HG02938 (cell line): Measurements from ENCODE around the gene ABCA6.
"Not testable (repeated sequence)": the region's sequence is repeated elsewhere in the genome, so short reads cannot be mapped to it uniquely, and the experiment has no call there.

Experiments
- ATAC-seq: cut with Tn5 transposase; IDR thresholded peaks from one replicate; pipeline ENCODE4 v1.9.1; 2021; ENCODE audit warnings: mild to moderate bottlenecking, moderate library complexity; ENCODE audit not compliant: unreplicated experiment

ABCA6 gene

DNA sequence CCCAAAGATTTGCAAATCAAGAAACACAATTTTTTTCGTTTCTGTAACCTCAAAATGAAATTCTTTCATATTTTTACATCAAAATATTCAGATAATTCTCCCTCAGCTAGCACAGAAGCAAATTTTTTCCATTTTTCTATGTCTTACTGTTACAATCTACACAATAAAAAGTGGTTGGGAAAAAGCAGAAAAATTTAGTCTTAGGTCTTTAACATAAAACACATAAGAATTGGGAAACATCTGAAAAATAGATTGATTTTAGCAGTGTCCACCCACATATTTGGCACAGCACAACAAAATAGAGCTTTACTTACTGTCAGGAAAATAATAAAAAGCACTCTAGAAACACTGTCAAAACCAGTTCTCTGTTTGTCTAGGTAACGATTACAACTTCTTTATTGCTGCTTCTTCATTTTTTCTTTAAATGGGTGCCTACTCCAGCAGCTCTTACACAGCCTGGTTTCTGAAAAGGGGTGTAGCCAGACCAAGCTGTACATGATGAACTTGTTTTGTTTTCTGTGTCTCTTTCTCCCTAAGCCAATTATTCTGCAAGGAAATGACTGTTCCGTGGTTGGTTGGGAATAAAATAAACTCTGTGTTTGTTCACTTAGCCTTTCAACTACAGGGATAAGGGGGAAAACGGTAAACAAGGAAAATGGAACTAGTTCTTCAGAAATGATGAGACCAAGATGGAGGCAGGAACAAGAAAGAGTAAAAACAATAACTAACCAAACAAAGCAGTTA lies at the start of gene ABCA6:
ABCA6 (minus strand) TSS at position 465 of the 744 bp plus-strand sequence. CDS start 1,192 bp downstream, outside the sequence.
- no peak for ATAC-seq

- ATAC-seq: no peak
These were observed 47.1 kb upstream of the ABCA6 start for GRCh38 chr17:69188796-69189195.

- no peak for ATAC-seq
These were observed 46.4 kb upstream of the ABCA6 start for GRCh38 chr17:69188064-69188463.

- ATAC-seq: no peak
These were observed 45.6 kb upstream of the ABCA6 start for GRCh38 chr17:69187294-69187693.

DNA sequence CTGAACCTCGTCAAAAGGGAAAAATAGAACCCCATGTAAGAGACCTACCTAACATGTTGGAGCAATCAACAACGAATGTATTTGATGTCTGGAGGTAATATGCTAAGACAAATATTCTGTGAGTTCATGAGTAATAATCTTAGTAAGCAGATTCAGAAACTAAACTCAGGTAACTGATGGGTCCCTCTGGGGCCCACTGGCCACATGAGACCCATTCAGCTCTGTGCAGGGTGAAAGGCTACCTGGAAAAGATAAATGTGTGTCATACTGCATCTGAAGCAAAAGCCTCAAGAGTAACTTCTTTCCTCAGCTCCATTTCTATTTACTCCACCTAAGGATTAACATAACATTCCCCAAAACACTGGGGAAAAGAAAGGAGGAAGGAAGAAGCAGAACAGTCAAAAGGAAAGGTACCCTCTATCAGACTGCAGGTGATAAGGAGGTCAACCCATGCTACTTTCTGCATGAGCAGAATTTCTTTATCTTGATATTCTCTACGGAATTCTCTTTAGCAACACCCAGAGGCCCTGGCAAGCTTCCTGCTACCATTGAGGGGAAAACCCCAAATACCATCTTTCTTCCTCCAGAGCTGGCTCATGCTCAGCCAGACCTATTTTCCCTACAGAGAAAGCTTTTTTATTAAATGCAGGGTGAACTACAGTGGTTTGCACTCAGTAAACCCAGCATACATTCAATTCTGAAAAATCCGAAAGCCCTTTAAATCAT lies 37.7 kb upstream of the ABCA6 start:
- no peak for ATAC-seq

- no peak for ATAC-seq
These were observed 34.7 kb upstream of the ABCA6 start for GRCh38 chr17:69176457-69176795.

DNA sequence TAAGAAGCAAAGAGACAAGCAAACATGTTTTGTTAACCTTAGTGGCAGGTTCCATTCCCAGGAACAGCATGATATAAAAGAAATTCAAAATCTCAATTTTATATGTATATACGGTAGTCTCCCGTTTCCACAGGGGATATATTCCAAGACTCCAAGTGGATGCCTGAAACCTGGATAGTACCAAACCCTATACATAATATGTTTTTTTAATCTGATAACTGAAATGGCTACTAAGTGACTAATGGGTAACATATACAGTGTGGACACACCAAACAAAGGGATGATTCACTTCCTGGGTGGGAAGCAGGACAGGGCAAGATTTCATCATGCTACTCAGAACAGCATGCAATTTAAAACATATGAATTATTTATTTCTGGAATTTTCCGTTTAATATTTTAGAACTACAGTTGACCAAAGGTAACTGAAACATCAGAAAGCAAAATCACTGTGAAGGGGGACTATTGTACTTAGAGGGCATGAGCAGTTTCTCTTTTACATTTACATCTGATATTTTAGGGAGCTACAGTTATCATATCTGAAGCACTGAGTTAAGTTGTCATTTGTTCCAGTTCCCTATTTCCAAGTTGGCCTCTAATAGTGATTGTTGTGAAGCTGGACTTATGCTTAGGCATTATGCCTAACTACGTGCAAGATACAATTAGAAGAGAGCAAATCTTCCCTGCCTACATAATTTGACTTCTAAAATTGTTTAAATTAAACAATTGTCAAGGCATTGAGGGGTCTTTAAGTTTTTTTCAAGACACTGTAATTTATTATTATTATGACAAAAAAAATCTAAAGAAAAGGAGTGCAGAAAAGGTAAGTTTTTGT lies 34.1 kb upstream of the ABCA6 start:
- no peak for ATAC-seq

DNA sequence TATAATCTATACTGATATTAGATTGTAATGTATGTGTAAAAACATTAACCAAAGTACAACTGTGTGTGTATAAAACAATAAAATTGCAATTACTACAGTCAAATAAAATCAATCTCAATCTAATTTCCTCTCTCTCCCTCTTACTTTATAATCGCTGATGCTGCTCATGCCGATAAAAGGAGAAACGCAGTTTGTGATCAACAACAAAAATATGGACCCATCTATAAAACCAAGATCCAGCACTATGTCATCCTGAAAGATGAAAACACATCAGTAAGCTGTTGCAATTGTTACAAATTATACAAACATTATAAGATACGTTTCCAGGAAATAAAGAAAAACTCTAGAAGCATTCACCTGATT lies 33.5 kb upstream of the ABCA6 start:
- ATAC-seq: no peak

- ATAC-seq: no peak
These were observed 31.4 kb upstream of the ABCA6 start for GRCh38 chr17:69173118-69173517.

DNA sequence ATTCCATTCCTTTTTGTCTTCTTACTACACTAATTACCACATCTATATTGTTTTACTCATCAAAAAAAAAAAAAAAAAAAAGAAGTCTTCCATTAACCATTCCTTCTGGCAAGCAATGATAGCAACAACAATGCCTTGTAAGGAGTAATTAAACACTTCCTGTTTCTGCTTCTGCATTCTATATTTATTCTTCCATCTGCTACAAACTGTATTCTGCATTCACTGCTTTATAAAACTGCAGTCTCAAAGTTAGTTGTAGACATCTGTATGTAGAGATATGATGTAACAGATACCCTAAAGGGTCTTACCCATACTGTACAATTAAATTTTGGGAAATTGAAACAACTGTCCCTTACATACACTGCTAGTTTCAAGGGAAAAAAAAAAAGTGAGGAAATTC lies 28.7 kb upstream of the ABCA6 start:
- ATAC-seq: no peak

DNA sequence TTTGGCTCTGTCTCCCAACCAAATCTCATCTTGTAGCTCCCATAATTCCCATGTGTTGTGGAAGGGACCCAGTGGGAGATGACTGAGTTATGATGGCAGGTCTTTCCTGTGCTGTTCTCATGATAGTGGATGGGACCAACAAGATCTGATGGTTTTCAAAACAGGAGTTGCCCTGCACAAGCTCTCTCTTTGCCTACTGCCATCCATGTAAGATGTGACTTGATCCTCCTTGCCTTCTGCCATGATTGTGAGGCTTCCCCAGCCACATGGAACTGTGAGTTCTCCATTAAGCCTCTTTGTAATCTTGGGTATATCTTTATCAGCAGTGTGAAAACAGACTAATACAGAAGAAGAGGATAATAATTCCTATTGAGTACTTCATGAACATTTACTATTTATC lies 26.9 kb upstream of the ABCA6 start:
- ATAC-seq: not testable (repeated sequence)

GRCh38 chr17:69166957-69167356 lies 25.3 kb upstream of the ABCA6 start:
- no peak for ATAC-seq

DNA sequence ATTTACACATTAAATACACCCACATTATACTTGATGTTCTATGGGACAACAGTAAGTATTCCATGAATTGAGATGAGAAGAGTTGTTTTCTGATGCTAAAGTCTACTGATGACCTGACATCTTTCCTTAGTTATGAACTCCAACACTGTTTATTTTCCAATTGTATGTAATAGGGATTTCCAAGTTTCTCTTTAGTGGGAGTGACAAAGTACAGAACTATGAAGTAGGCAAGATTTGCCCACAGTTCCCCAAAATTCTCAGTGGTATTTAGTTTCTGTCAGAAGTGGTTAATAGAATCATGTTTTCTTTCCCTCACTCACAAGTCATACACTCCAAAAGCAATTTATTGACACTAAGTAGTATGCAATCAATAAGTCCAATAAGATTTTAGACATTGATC lies 22.5 kb upstream of the ABCA6 start:
- no peak for ATAC-seq

DNA sequence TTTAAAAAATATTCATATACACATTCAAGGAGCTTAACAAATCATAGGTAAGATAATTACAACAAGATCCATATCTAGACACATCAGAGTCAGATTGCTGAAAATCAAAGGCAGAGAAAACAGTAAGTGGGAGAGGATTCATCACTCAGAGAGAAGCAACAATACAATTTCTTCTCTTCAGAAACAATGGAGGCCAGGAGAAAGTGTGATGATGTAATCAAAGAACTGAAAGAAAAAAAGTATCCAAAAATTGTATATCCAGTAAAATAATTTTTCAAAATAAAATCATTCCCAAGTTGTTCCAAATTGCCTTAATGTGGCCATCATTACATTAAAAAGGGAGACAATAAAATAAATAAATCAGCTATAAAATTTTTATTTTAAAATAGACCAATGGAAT lies 17.7 kb upstream of the ABCA6 start:
- ATAC-seq: no peak

DNA sequence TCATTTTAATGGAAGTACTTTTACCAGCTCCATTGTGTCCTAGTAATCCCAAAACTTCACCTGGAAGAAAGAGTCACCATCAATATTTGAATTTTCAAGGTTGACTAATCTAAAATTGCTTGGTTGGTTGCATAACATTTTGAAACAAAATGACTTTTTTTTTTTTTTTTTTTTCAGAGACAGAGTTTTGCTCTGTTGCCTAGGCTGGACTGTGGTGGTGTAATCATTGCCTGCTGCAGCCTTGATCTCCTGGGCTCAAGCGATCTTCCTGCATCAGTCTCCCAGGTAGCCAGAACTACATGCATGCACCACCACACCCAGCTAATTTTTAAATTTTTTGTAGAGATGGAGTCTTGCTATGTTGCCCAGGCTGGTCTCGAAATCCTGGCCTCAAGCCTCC lies 12.6 kb upstream of the ABCA6 start:
- no peak for ATAC-seq

DNA sequence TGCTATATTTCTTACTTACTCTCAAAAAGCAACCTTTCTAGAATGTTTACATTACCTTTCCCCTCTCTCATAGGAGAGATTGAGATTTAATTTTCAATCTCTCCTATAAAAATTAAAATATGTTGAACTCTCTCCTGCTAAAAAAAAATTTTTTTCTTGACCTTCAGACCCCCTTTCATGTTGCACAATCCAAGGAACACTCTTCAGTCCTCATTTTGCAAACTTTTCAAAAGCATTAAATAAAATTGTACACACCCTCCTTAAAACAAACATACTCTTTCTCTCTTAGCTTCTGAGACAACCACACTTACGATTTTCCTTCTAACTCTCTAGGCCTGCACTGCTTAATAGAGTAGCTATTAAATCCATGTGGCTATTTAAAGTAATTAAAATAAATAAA lies 8.6 kb upstream of the ABCA6 start:
- no peak for ATAC-seq

GRCh38 chr17:69147460-69147859 lies 5.8 kb upstream of the ABCA6 start:
- no peak for ATAC-seq

- no peak for ATAC-seq
These were observed 2.9 kb upstream of the ABCA6 start for GRCh38 chr17:69144331-69145255.

DNA sequence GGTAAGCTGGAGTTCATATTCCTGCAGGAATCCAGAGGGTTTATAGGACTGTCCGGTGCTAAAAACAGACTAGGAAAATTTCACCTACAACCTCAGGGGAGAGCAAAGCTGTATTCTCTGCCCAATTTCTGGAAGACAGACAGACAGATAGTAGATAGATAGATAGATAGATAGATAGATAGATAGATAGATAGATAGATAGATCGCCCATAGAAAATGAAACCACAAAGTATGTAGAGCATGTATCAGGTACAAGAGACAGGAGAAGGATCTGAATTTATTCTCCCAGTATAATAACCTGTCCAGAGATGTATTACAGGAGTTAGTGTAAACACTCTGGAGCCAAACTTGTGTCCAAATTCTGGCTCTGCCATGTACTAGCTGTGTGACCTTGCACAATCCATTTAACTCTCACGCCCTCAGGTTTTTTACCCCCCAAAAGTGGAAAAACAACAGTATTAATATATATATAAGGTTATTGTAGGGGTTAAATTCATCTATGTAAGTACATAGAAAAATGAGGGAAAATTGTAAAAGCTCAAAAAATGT lies 2.1 kb upstream of the ABCA6 start:
- no peak for ATAC-seq

DNA sequence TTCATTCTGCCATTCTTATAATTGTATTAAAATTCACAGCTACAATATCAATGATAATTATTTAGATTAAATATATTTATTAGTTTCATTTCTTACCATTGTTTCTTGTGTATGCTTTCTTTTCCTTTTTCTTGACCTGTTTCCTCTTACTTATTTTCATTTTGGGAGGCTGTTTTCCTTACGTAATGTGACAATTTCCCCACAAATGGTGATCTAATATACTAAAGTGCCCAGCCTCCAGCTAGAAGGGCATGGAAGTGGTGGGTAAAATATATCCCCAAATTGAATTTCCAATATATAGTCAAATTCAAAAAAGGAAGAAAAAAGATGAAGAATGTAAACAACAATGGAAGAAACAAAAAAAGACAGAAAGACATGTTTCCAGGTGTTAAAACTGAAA lies 1.5 kb upstream of the ABCA6 start:
- ATAC-seq: no peak
